Keratinocyte (primary cell): ENCODE measurements around the gene PDZRN3. TPM values are rescaled to one million over a fixed set of nuclear protein-coding genes. Genes with fewer than 3 reads are reported as not detected.

ENCODE experiments used
- DNase-seq: peaks from one replicate; pipeline ENCODE4 v3.0.0-alpha.2; 2011; ENCODE audit warnings: low read depth, missing footprints, low spot score
- FAIRE-seq: peaks from 2 replicates; lab custom pipeline; 2011; peaks lifted over from hg19 to GRCh38; lab: Jason Lieb, UNC
- H2AFZ ChIP-seq: 2 replicates; pipeline ENCODE4 v1.6.0; 2012; ENCODE audit warnings: low read length, control low read depth, inconsistent platforms; ENCODE audit not compliant: control insufficient read depth
- H3K27ac ChIP-seq: 2 replicates; pipeline ENCODE4 v1.5.1; 2011; ENCODE audit warnings: low read length; ENCODE audit not compliant: control insufficient read depth, insufficient read depth
- H3K27me3 ChIP-seq: 3 replicates; pipeline ENCODE4 v1.6.0; 2011; ENCODE audit warnings: low read length; ENCODE audit not compliant: control insufficient read depth, insufficient read depth; ENCODE audit errors: extremely low read depth
- H3K36me3 ChIP-seq, 2 experiments: 2 replicates in 1 of 2; 3 replicates in 1 of 2; pipeline ENCODE4 v1.5.1; 2011; ENCODE audit warnings: low read length in 2 of 2, mild to moderate bottlenecking in 1 of 2; ENCODE audit not compliant: control insufficient read depth in 2 of 2, insufficient read depth in 2 of 2; ENCODE audit errors: extremely low read depth in 1 of 2
- H3K4me1 ChIP-seq: 3 replicates; pipeline ENCODE4 v1.5.1; 2011; ENCODE audit warnings: low read length; ENCODE audit not compliant: control insufficient read depth, insufficient read depth; ENCODE audit errors: extremely low read depth
- H3K4me2 ChIP-seq: 3 replicates; pipeline ENCODE4 v1.6.0; 2011; ENCODE audit warnings: low read depth, low read length; ENCODE audit not compliant: control insufficient read depth, insufficient read depth; ENCODE audit errors: extremely low read depth
- H3K4me3 ChIP-seq, 3 experiments: fragments of 200-600 bp in 1 of 3; sonication (generic) in 1 of 3; 2 replicates in 2 of 3; 3 replicates in 1 of 3; pipeline ENCODE4 v1.5.1; 2011 to 2016; ENCODE audit warnings: low read length in 3 of 3, mild to moderate bottlenecking in 3 of 3, control low read depth in 2 of 3, inconsistent platforms in 1 of 3, low read depth in 1 of 3, mixed read lengths in 1 of 3, mixed run types in 1 of 3, moderate library complexity in 1 of 3; ENCODE audit not compliant: control insufficient read depth in 2 of 3, insufficient read depth in 2 of 3; ENCODE audit errors: extremely low read depth in 1 of 3
- H3K79me2 ChIP-seq: 2 replicates; pipeline ENCODE4 v1.6.0; 2012; ENCODE audit warnings: low read length; ENCODE audit not compliant: control insufficient read depth, insufficient read depth
- H3K9ac ChIP-seq: 3 replicates; pipeline ENCODE4 v1.6.0; 2011; ENCODE audit warnings: low read length; ENCODE audit not compliant: control insufficient read depth, insufficient read depth; ENCODE audit errors: extremely low read depth
- H3K9me1 ChIP-seq: 3 replicates; pipeline ENCODE4 v1.6.0; 2011; ENCODE audit warnings: low read length; ENCODE audit not compliant: control insufficient read depth, insufficient read depth; ENCODE audit errors: extremely low read depth
- H3K9me3 ChIP-seq: 2 replicates; pipeline ENCODE4 v1.5.1; 2012; ENCODE audit warnings: low read depth, low read length; ENCODE audit not compliant: control insufficient read depth
- H4K20me1 ChIP-seq: 3 replicates; pipeline ENCODE4 v1.6.0; 2011; ENCODE audit warnings: low read length; ENCODE audit not compliant: control insufficient read depth, insufficient read depth; ENCODE audit errors: extremely low read depth
- EZH2 ChIP-seq: IDR thresholded peaks from one replicate; pipeline ENCODE4 v1.6.1; 2012; ENCODE audit warnings: inconsistent platforms, mild to moderate bottlenecking, low read length, moderate library complexity
- dilution Hi-C: fragments of 300-500 bp; cut with MboI; formaldehyde crosslinking; loops from one replicate; pipeline ENCODE4 v1.7.0; 2020; ENCODE audit warnings: low sequenced_read_pairs; ENCODE audit not compliant: extremely low pct_ligation_motif_present
- polyA plus RNA-seq, 5 experiments: library from polyadenylated mRNA; depleted of rRNA in 3 of 5; stranded (reverse) in 3 of 5; stranded (forward) in 1 of 5; unstranded in 1 of 5; fragments of >200 nt; gene quantifications; 1 replicate in 1 of 5; 2 replicates in 3 of 5; 3 replicates in 1 of 5; pipeline versions ENCODE4 v1.2.1 to v1.2.3, GENCODE V29; 2011 to 2012; ENCODE audit warnings: missing spikeins in 2 of 5, low read depth in 1 of 5, low replicate concordance in 1 of 5
- TF ChIP-seq, protein P1 (sequence below), 3 experiments: IDR thresholded peaks in 1 of 3; conservative IDR thresholded peaks in 1 of 3; optimal IDR thresholded peaks in 1 of 3; 2 replicates in 2 of 3; 3 replicates in 1 of 3; pipeline versions ENCODE3 to v1.5.1; 2011; ENCODE audit warnings: low read length in 3 of 3, mild to moderate bottlenecking in 3 of 3, moderate library complexity in 2 of 3, control low read depth in 1 of 3, inconsistent platforms in 1 of 3; ENCODE audit not compliant: insufficient read depth in 2 of 3; ENCODE audit errors: extremely low read depth in 1 of 3

Gene PDZRN3
- polyA plus RNA-seq, 1 donor (not counting 4 experiments of a cell fraction or from before 2014, with no cell fraction given): not detected

DNA sequence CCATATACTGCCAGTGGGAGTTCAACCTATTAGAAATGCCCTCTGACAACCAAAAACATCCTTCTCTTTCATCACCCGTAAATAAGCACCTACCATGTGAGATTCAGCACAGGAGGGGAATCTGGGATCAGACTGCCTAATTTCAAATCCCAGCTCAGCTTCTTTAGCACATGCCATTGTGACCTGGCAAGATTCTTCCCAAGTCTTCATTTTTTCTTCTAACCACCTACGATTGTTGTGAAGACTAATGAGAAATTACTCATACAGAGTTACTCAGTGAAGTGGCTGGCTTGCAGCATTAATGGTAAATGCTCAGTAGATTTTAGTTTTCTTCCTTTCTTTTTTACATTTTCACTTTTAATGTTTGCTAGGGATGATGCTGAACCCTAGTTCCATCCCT is 176.7 kb downstream of the PDZRN3 start:
- FAIRE-seq (no peak), DNase-seq (no peak)
- H3K4me3 ChIP-seq: no peak overlapping the region
- H3K36me3 ChIP-seq: no peaks in the 10 kb centered on the region
- dilution Hi-C loops: no loop called here
- H3K27ac ChIP-seq: no peak overlapping the region
- H3K9me1 ChIP-seq: no peaks in the 10 kb centered on the region
- no peaks in the 10 kb centered on the region for H3K79me2 ChIP-seq
- H3K9me3 ChIP-seq: no peaks in the 10 kb centered on the region
- H2AFZ ChIP-seq: no peak overlapping the region
- no peak overlapping the region for H3K9ac ChIP-seq
- no peaks in the 10 kb centered on the region for H4K20me1 ChIP-seq
- TF ChIP-seq, protein P1, sequence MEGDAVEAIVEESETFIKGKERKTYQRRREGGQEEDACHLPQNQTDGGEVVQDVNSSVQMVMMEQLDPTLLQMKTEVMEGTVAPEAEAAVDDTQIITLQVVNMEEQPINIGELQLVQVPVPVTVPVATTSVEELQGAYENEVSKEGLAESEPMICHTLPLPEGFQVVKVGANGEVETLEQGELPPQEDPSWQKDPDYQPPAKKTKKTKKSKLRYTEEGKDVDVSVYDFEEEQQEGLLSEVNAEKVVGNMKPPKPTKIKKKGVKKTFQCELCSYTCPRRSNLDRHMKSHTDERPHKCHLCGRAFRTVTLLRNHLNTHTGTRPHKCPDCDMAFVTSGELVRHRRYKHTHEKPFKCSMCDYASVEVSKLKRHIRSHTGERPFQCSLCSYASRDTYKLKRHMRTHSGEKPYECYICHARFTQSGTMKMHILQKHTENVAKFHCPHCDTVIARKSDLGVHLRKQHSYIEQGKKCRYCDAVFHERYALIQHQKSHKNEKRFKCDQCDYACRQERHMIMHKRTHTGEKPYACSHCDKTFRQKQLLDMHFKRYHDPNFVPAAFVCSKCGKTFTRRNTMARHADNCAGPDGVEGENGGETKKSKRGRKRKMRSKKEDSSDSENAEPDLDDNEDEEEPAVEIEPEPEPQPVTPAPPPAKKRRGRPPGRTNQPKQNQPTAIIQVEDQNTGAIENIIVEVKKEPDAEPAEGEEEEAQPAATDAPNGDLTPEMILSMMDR (optimal IDR thresholded peaks at IDR 0.05 in 1 of 3, IDR thresholded peaks at IDR 0.05 in 1 of 3, conservative IDR thresholded peaks at IDR 0.05 in 1 of 3; ENCODE audit: extremely low read depth in 1 of 3, insufficient read depth in 2 of 3, low read length in 3 of 3): no peak
- TF ChIP-seq EZH2: no peak
- H3K4me2 ChIP-seq: no peak overlapping the region
- no peaks in the 10 kb centered on the region for H3K27me3 ChIP-seq
- H3K4me1 ChIP-seq: no peaks in the 10 kb centered on the region

DNA sequence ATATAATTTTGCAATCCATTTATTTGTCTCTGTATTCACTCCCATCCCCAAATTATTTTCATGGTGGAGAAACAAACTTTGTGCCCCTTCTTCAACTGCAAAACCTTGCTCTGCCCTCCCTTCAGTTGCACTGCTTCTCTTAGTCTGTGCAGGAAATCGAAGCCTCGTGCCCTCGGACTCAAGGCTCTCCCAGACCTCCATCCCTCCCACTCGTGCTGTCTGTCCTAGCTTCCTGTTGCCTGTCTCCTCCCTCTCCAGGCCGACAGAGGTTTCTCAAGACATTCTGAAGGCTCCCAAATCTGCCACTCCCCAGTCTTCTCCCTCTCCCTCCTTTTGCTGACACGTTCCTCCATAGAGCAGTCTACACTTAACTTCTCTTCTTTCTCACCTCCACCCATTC is 177.6 kb downstream of the PDZRN3 start:
- FAIRE-seq (no peak), DNase-seq (no peak)
- Histone ChIP-seq H3K79me2 (no peaks in the 10 kb centered on the region), H2AFZ (no peak overlapping the region), H3K4me3 (no peak overlapping the region), H3K9me3 (no peaks in the 10 kb centered on the region), H4K20me1 (no peaks in the 10 kb centered on the region), H3K4me1 (no peaks in the 10 kb centered on the region), H3K27me3 (no peaks in the 10 kb centered on the region), H3K9me1 (no peaks in the 10 kb centered on the region), H3K4me2 (no peak overlapping the region), H3K36me3 (no peaks in the 10 kb centered on the region), H3K27ac (no peak overlapping the region), H3K9ac (no peak overlapping the region)
- dilution Hi-C loops: no loop called here
- TF ChIP-seq, protein P1 (optimal IDR thresholded peaks at IDR 0.05 in 1 of 3, IDR thresholded peaks at IDR 0.05 in 1 of 3, conservative IDR thresholded peaks at IDR 0.05 in 1 of 3; ENCODE audit: extremely low read depth in 1 of 3, insufficient read depth in 2 of 3, low read length in 3 of 3): no peak
- TF ChIP-seq EZH2: no peak
